GM10266 (cell line): ENCODE measurements around the gene OR2T8.

ENCODE experiments used
- DNase-seq: peaks from one replicate; pipeline ENCODE4 v3.0.0; 2012; ENCODE audit errors: extremely low spot score
- CTCF ChIP-seq: IDR thresholded peaks from 2 replicates; pipeline ENCODE4 v1.5.1; 2012; ENCODE audit warnings: mild to moderate bottlenecking, low read depth; ENCODE audit not compliant: control insufficient read depth, insufficient read depth; ENCODE audit errors: missing control alignments

Gene OR2T8

GRCh38 chr1:247961791-247962190 is 41.7 kb downstream of the OR2T8 start:
- no peak for TF ChIP-seq CTCF
- DNase-seq: no peak

GRCh38 chr1:247962911-247963588 is 43.0 kb downstream of the OR2T8 start:
- no peak for TF ChIP-seq CTCF
- DNase-seq: no peak

GRCh38 chr1:247964933-247965332 is 44.9 kb downstream of the OR2T8 start, which contains the start of gene OR2AK2:
Gene OR2AK2 (plus strand): TSS chr1:247965233. CDS start chr1:247965377, 144 bp downstream.
- TF ChIP-seq CTCF: no peak
- no peak for DNase-seq

GRCh38 chr1:247966532-247967204 is 46.6 kb downstream of the OR2T8 start:
- no peak for DNase-seq
- TF ChIP-seq CTCF: no peak
